Measurements from ENCODE around the gene ABHD14A. TPM values are rescaled to one million over a fixed set of nuclear protein-coding genes. Genes with fewer than 3 reads are reported as not detected.

The ABHD14A gene
- total RNA-seq, 4 donors from 2014 or later: 2.0 to 11.3 (median 7.7) TPM

DNA sequence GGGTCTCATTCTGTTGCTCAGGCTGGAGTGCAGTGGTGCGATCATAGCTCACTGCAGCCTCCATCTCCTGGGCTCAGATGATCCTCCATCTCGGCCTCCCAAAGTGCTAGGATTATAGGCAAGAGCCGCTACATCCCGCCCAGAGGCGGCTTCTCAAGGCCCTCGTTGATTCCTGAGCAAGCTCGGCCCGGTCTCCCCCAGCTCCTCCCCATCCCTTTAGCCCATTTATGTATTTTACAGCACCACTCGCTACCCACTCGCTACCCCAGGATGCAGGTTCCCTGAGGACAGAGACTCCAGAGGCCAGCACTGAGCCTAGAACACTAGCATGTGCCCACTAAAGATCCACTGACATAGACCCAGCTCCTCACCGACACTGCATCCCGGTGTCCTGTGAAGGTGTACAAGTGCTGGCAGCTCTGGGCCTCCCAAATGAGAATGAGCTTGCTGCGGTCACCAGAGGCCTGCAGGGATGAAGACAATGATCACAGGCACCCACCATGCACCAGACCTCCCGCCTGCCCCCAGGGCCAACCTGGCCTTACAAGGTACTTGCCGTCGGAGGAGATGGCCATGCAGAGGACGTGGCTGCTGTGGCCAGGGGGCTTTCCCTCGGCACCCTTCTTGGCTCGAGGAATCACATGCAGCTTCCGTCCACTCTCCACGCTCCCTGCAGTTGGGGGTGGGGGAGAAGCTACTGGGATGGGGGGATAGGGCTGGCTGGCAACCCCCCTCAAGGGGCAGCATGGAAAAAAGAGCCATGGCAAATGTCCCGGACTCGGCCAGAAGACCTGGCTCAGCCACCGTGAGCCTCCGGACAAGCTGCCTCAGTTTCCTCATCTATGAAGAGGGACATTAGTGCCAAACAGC is 38.7 kb upstream of the ABHD14A start:
- H3K36me3 ChIP-seq: peaks cover 0 to 23% (median 7%) of the 10 kb centered on the region in 4 donors
- H3K4me1 ChIP-seq: peaks cover 12 to 14% (median 12%) of the 10 kb centered on the region in 4 donors
- 92 to 97% methylated on average over 5 to 25 of the region's 25 CpGs for WGBS, 2 donors (ENCODE audit: low coverage in 1 of 2)
- no peaks in the 10 kb centered on the region for H3K27me3 ChIP-seq
- DNase-seq: no peak
- no peak overlapping the region for H3K4me3 ChIP-seq
- TF ChIP-seq, protein P1, sequence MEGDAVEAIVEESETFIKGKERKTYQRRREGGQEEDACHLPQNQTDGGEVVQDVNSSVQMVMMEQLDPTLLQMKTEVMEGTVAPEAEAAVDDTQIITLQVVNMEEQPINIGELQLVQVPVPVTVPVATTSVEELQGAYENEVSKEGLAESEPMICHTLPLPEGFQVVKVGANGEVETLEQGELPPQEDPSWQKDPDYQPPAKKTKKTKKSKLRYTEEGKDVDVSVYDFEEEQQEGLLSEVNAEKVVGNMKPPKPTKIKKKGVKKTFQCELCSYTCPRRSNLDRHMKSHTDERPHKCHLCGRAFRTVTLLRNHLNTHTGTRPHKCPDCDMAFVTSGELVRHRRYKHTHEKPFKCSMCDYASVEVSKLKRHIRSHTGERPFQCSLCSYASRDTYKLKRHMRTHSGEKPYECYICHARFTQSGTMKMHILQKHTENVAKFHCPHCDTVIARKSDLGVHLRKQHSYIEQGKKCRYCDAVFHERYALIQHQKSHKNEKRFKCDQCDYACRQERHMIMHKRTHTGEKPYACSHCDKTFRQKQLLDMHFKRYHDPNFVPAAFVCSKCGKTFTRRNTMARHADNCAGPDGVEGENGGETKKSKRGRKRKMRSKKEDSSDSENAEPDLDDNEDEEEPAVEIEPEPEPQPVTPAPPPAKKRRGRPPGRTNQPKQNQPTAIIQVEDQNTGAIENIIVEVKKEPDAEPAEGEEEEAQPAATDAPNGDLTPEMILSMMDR (IDR thresholded peaks at IDR 0.05): no peak
- TF ChIP-seq POLR2AphosphoS5 (IDR thresholded peaks at IDR 0.05) (no peak), EP300 (IDR thresholded peaks at IDR 0.05; ENCODE audit: low read depth) (no peak), POLR2A (IDR thresholded peaks at IDR 0.05) (no peak)
- intact Hi-C loops (cut with DNase I; ENCODE audit: low total_unique reads) (no loop called here), in situ Hi-C loops (cut with MboI; ENCODE audit: low pct_ligation_motif_present in 1 of 4, low pct_unique_long_range_greater_than_20kb in 1 of 4, low sequenced_read_pairs in 3 of 4) (no loop called here)
- H3K27ac ChIP-seq: no peak overlapping the region
- no peaks in the 10 kb centered on the region for H3K9me3 ChIP-seq

DNA sequence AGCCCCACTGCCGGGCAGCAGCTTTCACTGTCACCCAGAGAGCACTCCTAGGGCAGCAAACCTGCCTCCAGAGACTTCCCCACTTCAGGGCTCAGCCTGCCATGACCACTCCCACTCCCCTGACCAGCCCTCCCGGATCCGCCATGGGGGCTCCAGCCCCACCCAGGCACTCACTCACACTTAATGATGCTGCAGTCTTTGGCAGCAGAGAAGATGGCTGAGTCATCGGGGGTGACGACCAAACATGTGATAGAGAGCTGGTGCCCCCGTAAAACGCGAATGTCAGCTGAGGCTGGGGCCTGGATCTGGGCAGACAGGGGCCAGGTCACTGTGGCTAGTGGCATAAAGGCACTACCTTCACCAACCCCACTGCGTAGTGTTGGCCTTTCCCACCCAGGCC is 37.9 kb upstream of the ABHD14A start:
- Histone ChIP-seq H3K36me3 (peaks cover 0 to 23% (median 7%) of the 10 kb centered on the region in 4 donors), H3K27me3 (no peaks in the 10 kb centered on the region), H3K4me1 (peaks cover 12 to 18% (median 15%) of the 10 kb centered on the region in 4 donors), H3K9me3 (no peaks in the 10 kb centered on the region), H3K4me3 (no peak overlapping the region), H3K27ac (no peak overlapping the region)
- 94% methylated on average over 9 of the region's 9 CpGs; no CpG with 5 or more reads in 1 of the 2 donors for WGBS, 2 donors (ENCODE audit: low coverage in 1 of 2)
- DNase-seq: no peak
- in situ Hi-C loops (cut with MboI; ENCODE audit: low pct_ligation_motif_present in 1 of 4, low pct_unique_long_range_greater_than_20kb in 1 of 4, low sequenced_read_pairs in 3 of 4) (no loop called here), intact Hi-C loops (cut with DNase I; ENCODE audit: low total_unique reads) (no loop called here)
- no peak for TF ChIP-seq EP300 (IDR thresholded peaks at IDR 0.05; ENCODE audit: low read depth)
- TF ChIP-seq, protein P1 (IDR thresholded peaks at IDR 0.05): no peak
- no peak for TF ChIP-seq POLR2A (IDR thresholded peaks at IDR 0.05)
- no peak for TF ChIP-seq POLR2AphosphoS5 (IDR thresholded peaks at IDR 0.05)

DNA sequence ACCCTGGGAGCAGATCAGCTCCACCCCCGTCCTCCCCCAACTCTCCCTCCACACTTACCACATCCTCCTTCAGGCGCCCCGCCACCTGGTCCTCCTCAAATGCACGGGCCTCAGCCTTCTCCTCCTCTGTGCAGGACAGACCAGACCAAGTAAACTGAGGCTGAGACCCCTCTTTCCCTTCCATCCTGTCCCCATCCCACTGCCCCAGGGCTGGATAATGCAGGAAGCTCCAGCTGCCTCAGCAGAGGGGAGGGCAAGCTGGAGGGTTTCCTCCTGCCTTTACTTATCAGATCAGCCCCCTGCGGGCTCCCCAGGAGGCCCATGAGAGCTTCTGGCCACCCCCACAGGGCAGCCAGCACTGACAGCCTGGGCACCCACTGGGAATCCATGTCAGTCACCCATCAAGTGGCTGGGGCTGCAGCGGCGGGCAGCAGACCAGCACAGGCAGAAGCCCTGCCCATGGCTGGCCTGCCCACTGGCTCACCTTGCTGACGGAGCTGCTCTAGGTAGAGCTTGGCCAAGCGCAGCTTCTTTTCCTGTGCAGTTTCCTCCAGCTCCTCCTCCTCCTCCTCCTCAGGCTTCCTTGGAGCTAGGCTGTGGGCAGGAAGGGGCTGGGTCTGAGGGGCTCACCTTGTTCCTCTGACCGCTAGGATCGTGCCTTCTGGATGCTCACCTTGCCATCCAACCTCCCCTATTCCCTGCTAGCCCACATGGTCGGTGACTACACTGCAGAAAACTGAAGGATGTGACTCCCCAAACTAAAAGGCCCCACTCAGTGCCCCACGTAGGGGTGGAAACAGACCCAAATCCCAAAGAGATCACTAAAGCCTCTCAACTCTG is 37.0 kb upstream of the ABHD14A start:
- in situ Hi-C loops (cut with MboI; ENCODE audit: low pct_ligation_motif_present in 1 of 4, low pct_unique_long_range_greater_than_20kb in 1 of 4, low sequenced_read_pairs in 3 of 4): no loop called here
- Histone ChIP-seq H3K9me3 (no peaks in the 10 kb centered on the region), H3K27me3 (no peaks in the 10 kb centered on the region), H3K4me1 (peaks cover 18 to 23% (median 22%) of the 10 kb centered on the region in 4 donors), H3K36me3 (peaks cover 0 to 23% (median 7%) of the 10 kb centered on the region in 4 donors), H3K4me3 (no peak overlapping the region), H3K27ac (no peak overlapping the region)
- WGBS, 2 donors (ENCODE audit: low coverage in 1 of 2): 90 to 93% methylated on average over 4 to 13 of the region's 13 CpGs
- intact Hi-C loops (cut with DNase I; ENCODE audit: low total_unique reads): no loop called here
- DNase-seq: no peak
- no peak for TF ChIP-seq EP300 (IDR thresholded peaks at IDR 0.05; ENCODE audit: low read depth)
- no peak for TF ChIP-seq POLR2A (IDR thresholded peaks at IDR 0.05)
- TF ChIP-seq, protein P1 (IDR thresholded peaks at IDR 0.05): no peak
- no peak for TF ChIP-seq POLR2AphosphoS5 (IDR thresholded peaks at IDR 0.05)
